Measurements from ENCODE around the gene TMED8.

The TMED8 gene

DNA sequence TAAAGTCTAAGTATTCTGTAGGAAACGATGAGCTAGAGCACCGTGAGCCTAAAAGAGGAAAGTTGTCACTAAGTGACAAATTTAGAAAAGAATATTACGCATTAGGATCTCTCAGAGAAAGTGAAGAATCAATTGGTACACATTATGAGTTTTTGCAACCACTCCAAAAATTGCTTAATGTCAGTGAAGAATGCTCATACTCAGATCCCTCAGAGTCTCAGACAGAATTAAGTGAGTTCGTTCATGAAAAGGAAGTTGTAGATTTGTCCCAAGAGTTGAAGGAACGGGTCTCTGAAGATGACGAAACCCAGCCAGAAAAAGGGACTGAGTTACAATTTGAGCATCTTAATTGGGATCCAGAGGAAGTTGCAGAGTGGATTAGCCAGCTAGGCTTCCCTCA lies 1.8 kb upstream of the TMED8 start:
- H3K27ac ChIP-seq = no peak overlapping the region
- TF ChIP-seq, protein P1, sequence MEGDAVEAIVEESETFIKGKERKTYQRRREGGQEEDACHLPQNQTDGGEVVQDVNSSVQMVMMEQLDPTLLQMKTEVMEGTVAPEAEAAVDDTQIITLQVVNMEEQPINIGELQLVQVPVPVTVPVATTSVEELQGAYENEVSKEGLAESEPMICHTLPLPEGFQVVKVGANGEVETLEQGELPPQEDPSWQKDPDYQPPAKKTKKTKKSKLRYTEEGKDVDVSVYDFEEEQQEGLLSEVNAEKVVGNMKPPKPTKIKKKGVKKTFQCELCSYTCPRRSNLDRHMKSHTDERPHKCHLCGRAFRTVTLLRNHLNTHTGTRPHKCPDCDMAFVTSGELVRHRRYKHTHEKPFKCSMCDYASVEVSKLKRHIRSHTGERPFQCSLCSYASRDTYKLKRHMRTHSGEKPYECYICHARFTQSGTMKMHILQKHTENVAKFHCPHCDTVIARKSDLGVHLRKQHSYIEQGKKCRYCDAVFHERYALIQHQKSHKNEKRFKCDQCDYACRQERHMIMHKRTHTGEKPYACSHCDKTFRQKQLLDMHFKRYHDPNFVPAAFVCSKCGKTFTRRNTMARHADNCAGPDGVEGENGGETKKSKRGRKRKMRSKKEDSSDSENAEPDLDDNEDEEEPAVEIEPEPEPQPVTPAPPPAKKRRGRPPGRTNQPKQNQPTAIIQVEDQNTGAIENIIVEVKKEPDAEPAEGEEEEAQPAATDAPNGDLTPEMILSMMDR (conservative IDR thresholded peaks at IDR 0.05) = no peak
- TF ChIP-seq ZFX (IDR thresholded peaks at IDR 0.05) = no peak

- peak overlapping the region; percentile 75 for H3K27ac ChIP-seq
Observed at GRCh38 chr14:77377502-77377844, 579 bp upstream of the TMED8 start.

DNA sequence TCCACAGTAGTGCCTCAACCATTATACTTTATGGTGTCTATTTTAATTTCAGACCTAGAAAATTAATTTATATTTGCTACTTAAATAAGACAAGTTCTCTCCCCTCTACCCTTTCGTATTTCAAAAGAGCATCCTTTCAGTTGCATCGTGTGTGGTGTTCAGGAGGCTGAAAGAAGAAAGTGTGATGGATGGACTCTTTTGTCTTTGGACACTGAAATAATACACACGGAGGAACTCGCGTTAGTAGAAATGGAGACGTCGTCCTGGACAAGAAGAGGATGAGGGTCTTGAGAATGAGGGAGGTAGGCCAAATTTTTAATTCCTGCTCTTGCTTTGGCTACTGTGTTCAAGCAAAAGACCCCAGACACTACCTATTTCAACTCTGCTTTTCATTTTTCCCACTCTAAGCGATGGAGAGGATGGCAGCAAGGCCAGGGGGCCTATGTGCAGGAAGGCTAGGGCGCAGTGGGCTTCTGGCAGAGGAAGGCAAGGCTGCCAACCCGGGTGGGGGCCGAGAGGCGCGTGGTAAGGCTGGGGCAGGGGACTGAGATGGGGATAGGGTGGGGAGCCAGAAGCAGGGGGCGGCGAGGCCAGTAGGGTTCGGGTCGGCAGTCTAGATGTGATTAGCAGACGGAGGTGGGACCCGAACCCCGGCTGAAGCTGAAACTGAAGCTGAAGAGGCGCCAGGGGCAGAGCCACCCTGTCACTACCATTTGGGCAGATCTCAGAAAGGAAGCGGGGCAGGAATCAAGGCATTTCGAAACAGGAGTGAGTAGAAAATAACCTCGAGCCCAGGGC lies 722 bp downstream of the TMED8 start:
- peak overlapping the region; percentile 75 for H3K27ac ChIP-seq
- TF ChIP-seq, protein P1 (conservative IDR thresholded peaks at IDR 0.05) = no peak
- TF ChIP-seq ZFX (IDR thresholded peaks at IDR 0.05) = no peak

More at GRCh38 chr14:77377502-77377844, 579 bp upstream of the TMED8 start:
- TF ChIP-seq, protein P1 (conservative IDR thresholded peaks at IDR 0.05) = no peak
- TF ChIP-seq ZFX (IDR thresholded peaks at IDR 0.05) = no peak

DNA sequence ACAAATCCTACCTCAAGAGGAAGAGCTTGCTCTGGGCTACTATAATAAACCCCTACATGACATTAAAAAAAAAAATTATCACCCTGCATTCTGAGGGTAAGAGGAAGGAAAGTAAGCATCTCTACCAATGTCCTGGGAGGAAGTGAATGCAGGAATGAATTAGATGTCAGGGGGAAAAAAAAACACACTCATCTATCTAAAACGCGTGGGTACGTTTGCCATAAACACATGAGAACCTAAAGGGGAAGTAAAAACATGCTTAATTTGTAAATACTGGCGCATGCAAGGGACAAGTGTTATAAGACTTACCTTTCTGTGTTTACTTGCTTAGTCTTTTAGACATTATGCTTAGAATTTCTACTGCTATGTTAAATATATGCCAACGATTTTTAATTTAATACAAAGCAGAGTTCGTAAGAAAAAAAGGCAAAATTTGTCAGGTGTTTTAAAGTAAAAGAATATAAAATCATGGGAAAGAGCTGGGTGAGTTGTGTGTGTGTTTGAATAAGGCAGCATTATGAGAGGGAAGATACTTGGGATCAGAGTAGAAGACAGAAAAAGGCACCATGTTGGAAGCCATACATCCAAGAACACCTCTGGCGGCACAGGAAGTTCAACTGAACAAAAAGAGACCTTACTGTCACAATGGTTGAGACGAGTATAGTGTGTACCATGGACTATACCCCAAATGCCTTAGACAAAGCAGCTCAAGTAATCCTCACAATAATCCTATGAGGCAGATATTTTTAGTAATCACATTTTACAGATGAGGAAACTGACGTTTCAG lies 1.5 kb downstream of the TMED8 start:
- H3K27ac ChIP-seq = no peak overlapping the region
- TF ChIP-seq ZFX (IDR thresholded peaks at IDR 0.05) = no peak
- TF ChIP-seq, protein P1 (conservative IDR thresholded peaks at IDR 0.05) = no peak

DNA sequence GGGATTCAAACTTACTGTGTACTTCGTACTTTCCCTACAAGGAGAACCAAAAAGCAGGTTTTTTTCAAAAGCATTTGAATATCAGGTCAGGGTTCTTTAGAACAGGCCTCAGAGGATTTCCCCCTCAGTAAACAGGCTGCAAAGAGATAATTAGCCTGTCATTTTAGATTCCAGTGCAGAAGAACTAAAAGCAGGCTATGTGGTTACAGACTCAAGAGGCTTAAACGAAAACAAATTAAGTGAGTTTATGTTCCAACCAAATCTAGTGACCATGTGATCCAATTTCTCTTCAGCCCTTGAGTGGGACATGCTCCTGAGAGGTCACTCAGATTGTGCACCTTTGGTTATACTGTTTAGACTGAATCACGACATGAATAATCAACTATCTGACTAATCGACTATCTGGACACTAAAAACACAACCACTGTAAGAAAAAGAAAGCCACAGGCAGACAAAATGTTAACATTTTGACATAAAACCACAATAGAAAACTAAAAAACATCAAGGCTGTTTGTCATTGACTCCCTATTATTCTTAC lies 4.5 kb downstream of the TMED8 start:
- TF ChIP-seq, protein P1 (conservative IDR thresholded peaks at IDR 0.05) = no peak
- TF ChIP-seq ZFX (IDR thresholded peaks at IDR 0.05) = no peak
- no peak overlapping the region for H3K27ac ChIP-seq

GRCh38 chr14:77369285-77369684 lies 7.6 kb downstream of the TMED8 start:
- H3K27ac ChIP-seq = no peak overlapping the region
- no peak for TF ChIP-seq ZFX (IDR thresholded peaks at IDR 0.05)
- TF ChIP-seq, protein P1 (conservative IDR thresholded peaks at IDR 0.05) = no peak

- H3K27ac ChIP-seq = no peak overlapping the region
Observed at GRCh38 chr14:77364146-77364545, 12.7 kb downstream of the TMED8 start.

More at GRCh38 chr14:77364146-77364545, 12.7 kb downstream of the TMED8 start:
- TF ChIP-seq ZFX (IDR thresholded peaks at IDR 0.05) = no peak
- TF ChIP-seq, protein P1 (conservative IDR thresholded peaks at IDR 0.05) = no peak
